Non-pigmented ciliary epithelial cell (primary cell): ENCODE measurements around the gene AKIRIN1.
"Not testable (repeated sequence)": the region's sequence is repeated elsewhere in the genome, so short reads cannot be mapped to it uniquely, and the experiment has no call there.

Experiments used
- DNase-seq: peaks from one replicate; pipeline ENCODE4 v3.0.0-alpha.2; 2010; ENCODE audit warnings: low read depth

Gene AKIRIN1

GRCh38 chr1:38997034-38997900 is 6.2 kb downstream of the AKIRIN1 start:
- DNase-seq: no peak

GRCh38 chr1:38997901-38998190 is 6.8 kb downstream of the AKIRIN1 start:
- DNase-seq: no peak

- DNase-seq: no peak
Measured at GRCh38 chr1:39001516-39002421, 10.7 kb downstream of the AKIRIN1 start.

GRCh38 chr1:39003281-39003680 is 12.2 kb downstream of the AKIRIN1 start:
- DNase-seq: no peak

- no peak for DNase-seq
Measured at GRCh38 chr1:39003794-39004193, 12.7 kb downstream of the AKIRIN1 start.

- no peak for DNase-seq
Measured at GRCh38 chr1:39006287-39006686, 15.2 kb downstream of the AKIRIN1 start.

- no peak for DNase-seq
Measured at GRCh38 chr1:39006726-39007645, 15.9 kb downstream of the AKIRIN1 start.

GRCh38 chr1:39014956-39015355 is 23.9 kb downstream of the AKIRIN1 start:
- DNase-seq: not testable (repeated sequence)

- no peak for DNase-seq
Measured at GRCh38 chr1:39016604-39017171, 25.6 kb downstream of the AKIRIN1 start.

- DNase-seq: no peak
Measured at GRCh38 chr1:39017266-39017665, 26.2 kb downstream of the AKIRIN1 start.

- DNase-seq: not testable (repeated sequence)
Measured at GRCh38 chr1:39020494-39020893, 29.4 kb downstream of the AKIRIN1 start.

- no peak for DNase-seq
Measured at GRCh38 chr1:39021426-39021825, 30.4 kb downstream of the AKIRIN1 start.

- no peak for DNase-seq
Measured at GRCh38 chr1:39023140-39023539, 32.1 kb downstream of the AKIRIN1 start.

- peak; percentile 85 for DNase-seq
Measured at GRCh38 chr1:39026051-39026865, 35.2 kb downstream of the AKIRIN1 start, which contains the start of gene NDUFS5. Gene NDUFS5 (plus strand): TSS chr1:39026350. CDS start chr1:39028725, 2,375 bp downstream.

- no peak for DNase-seq
Measured at GRCh38 chr1:39026866-39027507, 35.9 kb downstream of the AKIRIN1 start.

GRCh38 chr1:39034114-39034654 is 43.1 kb downstream of the AKIRIN1 start:
- no peak for DNase-seq

GRCh38 chr1:39036678-39037077 is 45.6 kb downstream of the AKIRIN1 start:
- DNase-seq: no peak

GRCh38 chr1:39043513-39043912 is 52.4 kb downstream of the AKIRIN1 start:
- no peak for DNase-seq

- DNase-seq: no peak
Measured at GRCh38 chr1:39044762-39045161, 53.7 kb downstream of the AKIRIN1 start.

- DNase-seq: no peak
Measured at GRCh38 chr1:39045231-39045630, 54.2 kb downstream of the AKIRIN1 start.
